CD4-positive, alpha-beta T cell treated with Interleukin-10 for 1 hour (primary cell): Measurements from ENCODE around the gene IL6R.
"Not testable (repeated sequence)": the region's sequence is repeated elsewhere in the genome, so short reads cannot be mapped to it uniquely, and the experiment has no call there.

Source experiments
- DNase-seq: peaks from one replicate; pipeline ENCODE4 v3.0.0-alpha.2; 2020

IL6R gene

DNA sequence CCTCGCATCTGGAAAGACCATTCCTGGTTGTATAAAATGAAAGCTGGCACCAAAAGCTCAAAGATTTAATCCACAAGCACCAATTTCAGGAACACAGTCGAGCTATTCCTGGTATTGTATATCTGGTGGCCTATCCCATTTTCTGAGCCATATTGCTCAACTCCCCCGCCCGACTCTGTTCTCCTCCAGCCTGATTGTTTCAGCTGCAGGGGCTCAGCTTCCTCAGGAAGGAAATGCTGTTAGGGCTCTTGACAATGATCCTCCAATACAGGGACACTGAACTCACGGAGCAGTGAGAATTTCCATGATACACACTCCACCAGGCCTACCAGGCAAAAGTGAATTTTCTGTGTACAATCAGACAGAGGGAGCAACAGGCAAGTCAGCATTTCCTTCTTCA lies 80.0 kb downstream of the IL6R start:
- DNase-seq: no peak

DNA sequence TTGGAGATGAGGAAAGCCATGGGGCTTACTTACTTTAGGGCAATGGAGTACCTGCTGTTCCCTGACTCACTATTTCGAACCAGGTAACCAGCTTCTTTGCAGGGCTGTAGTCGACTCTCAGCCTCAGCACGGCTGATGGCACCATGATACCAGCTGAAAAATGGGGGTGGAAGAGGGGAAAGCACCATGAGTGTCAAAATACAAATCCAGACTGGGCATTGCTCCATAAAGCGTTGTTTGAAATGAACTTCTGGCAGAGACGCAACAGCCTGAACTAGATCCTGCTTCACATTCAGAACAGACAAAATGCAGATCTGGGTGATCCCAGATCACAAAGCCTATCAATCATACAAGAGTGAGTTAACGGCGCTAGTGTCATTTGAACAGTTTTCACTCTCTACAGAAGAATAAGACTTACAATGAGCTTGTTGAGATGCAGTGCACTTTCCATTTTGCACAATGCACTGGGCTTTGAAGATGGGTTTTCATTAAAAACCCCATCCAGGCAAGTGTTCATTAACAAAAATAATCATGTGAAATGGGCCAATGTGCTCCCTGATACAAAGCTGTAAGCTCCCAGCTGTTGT lies 80.9 kb downstream of the IL6R start:
- DNase-seq: no peak

DNA sequence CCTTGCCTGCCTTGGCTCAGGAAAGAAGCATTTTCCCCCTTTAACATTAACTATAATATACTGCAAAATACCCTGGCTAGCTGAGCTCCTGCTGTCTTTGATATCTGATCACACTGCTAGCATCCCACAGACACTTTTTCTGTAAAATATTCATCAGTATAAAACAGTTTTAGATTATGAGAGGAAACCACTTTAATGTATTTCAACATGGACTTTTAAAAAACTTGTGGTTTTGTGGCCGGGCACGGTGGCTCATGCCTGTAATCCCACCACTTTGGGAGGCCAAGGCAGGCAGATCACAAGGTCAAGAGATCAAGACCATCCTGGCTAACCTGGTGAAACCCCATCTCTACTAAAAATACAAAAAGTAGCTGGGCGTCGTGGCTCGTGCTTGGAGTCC lies 81.6 kb downstream of the IL6R start:
- not testable (repeated sequence) for DNase-seq

DNA sequence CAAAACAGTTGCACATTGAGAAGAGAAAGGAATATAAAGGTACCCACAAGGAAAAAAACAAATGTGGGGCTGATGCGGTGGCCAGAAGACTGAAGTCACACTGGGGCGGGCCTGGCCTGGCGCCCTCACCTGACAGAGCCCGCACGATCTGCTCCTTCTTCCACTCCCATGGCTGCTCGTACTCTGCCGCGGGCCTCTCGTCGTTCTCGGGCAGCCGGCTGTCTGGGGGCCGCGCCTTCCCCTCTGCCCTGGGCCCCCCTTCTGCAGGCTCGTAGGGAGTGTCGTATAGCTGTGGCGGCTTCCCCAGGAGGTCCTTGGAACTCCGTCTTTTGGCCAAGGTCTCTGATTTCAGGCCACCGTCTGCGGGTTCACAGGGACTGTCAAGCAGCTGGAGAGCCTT lies 83.8 kb downstream of the IL6R start:
- no peak for DNase-seq

DNA sequence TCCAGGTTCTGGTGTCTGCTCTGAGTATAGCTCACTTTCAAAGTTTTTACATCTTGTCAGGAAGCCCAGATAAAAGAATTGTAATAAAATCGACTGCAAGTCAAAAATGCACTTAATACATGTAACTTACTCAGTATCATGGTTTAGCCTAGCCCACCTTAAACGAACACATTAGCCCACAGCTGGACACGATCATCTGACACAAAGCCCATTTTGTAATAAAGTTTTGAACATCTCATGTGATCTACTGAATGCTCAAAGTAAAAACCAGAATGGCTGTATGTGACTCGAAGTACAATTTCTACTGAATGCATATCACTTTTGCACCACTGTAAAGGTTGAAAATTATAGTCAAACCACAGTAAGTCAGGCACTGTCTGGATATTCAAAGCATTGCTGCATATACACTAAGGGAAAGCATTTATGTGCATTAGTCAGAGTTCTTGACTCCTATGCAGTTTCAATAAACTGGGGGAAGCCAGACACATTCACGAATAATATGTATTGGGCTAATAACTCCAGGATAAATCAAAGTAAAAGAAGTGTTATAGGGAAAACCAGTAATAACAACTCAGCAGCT lies 84.6 kb downstream of the IL6R start:
- DNase-seq: no peak

DNA sequence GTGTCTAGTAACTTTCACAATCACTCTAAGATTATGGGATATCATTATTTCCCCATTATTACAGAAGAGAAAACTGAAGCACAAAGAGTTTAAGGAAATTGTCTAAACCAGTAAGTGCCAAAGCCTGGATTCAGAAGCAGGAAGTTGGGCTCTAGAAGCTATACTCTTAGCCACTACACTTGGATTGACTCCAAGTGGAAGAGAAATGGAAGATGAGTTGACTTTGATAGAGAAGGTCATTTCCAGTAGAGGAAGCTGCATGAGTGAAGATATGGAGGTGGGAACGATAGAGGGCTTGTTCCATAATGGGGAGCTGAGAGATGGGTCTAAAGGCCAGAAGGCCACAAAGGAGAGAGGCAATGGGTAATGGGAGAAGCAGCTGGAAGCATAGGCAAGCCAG lies 85.2 kb downstream of the IL6R start:
- no peak for DNase-seq

DNA sequence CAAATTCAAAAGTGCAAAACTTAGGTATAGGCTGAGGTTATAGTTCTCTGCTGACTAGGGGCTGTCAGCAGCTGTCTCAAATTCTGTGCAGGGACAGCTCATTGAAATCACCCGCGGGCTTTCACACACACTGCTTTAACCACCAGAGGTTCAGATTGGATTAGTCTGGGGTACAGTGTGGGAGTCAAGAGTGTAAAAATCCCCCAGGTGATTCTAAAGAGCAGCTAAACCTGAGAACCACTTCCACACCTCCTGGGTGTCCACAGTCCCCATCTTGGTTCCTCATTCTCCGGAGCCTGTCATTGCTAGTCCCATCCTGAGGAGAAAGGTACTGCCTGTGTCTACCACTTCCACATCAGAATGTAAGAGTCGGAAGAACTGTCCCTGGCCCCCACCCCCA lies 87.0 kb downstream of the IL6R start:
- DNase-seq: no peak

DNA sequence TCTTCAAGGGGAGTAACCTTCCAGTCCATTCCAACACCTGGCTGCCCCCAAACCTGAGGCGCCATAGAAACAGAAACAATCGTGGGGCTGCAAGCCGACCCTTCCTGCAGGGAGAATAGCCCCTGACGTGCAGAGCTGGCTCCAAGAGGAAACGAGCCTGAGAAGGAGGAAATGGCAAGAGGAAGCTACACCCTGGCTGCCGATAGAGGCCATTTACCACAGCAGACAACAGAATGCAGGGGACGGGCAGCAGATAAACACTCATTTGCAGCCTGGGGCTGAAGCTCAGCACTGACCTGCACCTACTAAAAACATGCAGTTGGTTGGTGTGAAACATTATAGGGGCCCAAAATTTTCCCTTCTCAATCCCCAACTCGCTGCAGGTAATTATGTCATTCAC lies 88.1 kb downstream of the IL6R start:
- DNase-seq: peak; percentile 38

DNA sequence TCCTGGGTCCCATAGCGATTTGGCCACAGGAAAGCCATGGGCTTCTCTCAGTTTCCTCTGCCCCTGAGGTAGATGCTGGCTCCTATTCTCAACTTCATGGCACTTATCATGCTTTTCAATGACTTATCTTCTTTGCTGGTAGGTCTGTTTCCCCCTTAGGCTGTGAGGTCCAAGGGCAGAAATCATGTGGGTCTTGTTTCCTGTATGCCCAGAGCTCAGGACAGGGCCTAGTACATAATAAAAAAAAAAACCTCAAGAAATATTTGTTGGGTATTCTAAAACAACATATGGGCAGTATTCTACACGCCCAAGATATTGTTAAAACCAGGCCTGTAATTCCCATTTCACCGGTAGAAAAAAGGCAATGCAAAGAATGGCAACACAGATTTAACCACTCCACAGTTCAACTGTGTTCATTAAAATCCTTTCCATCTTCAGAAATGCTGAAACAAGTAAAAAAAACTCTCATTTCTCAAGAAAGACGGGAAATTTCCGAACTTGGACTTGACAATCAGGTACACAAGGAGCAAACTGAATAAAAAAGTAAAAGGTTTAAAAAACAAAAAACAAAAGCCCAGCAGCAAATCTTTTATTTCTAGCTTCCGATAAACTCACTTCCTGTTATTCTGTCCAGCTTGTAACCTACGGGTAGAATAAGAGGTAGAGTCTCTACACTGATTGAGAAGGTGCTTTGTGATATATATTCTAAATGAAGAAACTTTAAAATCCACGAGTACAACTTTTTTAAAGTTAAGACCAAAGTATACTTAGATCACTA lies 90.5 kb downstream of the IL6R start:
- no peak for DNase-seq

DNA sequence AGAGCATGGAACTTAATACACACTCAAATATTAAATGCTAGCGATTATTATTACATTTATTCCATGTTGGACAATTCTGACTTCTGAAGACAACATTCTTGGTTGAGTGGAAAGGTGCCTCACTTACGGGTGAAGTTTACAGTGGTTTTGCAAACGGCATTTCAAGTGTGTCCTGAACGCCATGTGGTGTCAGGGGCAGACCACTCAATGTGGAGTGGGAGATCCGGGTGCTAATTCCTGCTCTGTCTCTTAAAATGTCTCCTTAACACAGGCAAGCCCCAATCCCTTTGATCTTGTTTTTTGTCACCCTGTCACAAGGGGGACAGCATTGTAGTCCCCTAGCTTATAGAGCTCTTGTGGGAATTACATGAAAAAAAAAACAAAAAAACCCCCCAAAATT lies 91.2 kb downstream of the IL6R start:
- no peak for DNase-seq

DNA sequence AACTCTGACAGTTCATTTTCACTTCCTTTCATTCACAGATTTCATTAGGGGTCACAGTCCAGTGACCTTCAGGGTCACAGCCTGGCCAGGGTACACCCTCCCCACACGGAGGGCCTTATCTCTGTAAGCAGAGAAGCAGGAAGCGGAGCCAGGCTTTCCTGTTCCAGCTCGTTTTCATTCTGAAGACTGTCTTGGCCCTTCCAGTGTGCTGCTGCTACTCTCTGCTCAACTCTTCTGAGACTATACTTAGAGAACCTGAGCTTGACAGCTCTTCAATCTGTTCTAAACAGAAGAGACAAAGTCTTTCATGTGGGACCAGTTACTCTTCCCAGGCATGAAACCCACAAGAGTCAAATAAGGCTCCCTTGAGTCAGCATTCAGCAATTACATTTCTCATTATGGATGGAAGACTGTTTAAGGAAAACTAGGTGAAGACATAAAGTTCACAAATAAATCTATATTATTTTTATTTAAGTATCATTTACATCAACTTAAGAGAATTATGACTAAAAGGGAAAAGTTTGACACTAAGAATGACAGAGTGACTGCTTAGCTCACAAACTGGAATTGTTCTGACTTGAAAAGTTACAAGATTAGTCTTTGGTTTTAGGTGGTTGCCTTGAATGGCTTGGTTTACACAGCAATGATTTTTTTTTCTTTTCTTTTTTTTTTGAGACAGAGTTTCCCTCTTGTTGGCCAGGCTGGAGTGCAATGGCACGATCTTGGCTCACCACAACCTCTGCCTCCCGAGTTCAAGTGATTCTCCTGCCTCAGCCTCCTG lies 92.1 kb downstream of the IL6R start:
- no peak for DNase-seq

DNA sequence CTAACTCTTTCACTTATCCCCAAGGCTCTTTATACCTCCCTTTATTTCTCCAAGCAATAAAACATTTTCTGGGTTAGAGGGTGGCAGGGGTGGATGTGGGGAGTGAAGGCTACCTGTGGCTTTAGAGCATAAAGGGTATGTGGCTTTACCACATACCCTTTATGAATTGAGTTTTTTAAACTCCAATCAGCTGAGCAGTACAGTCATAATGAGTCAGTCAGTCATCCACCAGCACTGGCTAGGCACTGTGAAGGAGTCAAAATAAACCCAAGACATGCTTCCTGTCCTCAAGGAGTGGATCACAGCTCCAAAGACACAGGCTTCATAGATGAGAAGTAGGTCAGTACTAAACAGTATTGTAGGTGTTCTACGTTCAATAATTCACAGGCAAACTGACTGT lies 94.3 kb downstream of the IL6R start:
- no peak for DNase-seq

DNA sequence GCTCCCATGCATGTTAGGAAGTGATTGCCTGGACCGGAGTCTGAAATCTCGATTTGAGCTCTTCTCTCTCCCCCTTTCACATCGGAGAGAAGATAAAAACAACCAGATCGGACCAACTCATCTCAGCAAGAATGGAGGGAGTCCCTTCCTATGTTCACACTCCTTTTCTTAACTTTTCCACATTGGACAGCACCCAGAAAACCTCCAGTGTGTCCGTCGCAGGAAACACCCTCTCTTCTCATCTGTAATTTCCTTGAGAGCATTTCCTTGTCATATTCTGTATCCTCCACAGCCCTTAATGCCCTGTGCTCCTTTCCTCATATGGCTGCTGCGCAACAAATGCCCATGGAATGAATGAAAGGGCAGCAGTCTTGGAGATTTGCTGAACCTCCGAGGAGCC lies 95.4 kb downstream of the IL6R start:
- no peak for DNase-seq

DNA sequence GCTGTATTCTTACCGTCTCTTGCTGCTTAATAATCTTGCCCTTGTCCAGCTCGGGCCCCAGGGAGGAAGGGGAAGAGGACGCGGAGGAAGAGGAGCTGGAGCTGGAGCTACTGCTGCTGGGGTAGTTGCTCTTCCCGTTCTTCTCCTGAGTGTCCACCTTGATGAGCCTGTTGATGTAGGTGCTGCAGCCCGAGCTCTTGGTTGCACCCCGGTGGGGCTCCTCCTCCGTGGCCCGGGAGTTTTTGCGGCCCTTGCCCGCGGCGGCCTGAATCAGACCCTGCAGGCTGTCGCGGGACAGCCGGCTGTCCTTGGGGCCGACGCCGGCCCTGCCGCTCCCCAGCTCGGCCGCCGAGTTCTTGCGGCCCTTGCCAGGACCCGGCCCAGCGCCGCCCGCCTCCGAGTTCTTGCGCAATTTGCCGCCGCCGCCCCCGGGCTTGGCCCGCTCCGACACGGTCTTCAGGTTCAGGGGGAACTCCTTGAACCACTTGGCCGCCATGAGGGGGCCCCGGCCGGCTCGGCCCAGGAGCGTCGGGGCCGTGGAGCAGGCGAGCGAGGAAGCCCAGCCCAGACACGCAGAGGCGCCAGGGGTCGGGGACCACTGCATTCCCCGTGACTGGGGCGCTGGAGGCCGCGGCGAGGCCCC lies 96.4 kb downstream of the IL6R start:
- no peak for DNase-seq

DNA sequence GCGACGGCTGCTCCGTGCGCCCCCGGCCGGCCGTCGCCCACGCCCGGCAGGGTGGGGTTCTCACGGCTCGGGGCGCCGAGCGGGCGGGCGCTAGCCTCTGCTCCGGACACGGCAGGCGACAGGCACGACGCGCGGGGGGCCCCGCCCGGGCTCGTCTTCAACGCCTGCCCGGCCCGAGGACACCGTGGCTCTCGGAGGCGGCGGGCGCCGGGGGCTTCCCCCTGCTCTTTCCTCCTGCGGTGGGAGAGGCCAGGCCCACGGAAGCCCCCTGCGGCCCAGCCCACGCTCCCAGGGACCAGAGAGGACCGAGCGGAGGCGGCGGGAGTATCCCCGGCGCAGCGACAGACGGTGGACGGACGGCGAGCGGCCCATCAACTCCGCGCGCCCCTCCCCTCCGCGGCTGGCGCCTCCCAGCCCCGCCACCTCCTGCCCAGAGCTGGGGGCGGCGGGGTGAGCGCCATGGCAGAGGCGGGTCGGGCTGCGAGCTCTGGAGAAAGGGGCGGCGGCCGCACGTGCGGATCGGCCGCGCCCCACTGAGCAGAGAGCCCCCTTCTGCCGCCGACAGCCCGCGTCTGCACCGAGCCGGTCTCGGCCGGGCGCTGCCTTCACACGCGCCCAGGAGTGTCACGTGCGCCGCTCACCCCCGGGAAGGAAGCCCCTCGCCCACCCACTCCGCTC lies 97.1 kb downstream of the IL6R start, which contains the start of the genes SHE and TDRD10:
TSS of gene SHE (minus strand) at position 347 of the 678 bp plus-strand sequence. CDS start 386 bp downstream, outside the sequence.
TSS of gene TDRD10 (plus strand) at position 154 of the 678 bp plus-strand sequence. CDS start 4,685 bp downstream, outside the sequence.
- no peak for DNase-seq

DNA sequence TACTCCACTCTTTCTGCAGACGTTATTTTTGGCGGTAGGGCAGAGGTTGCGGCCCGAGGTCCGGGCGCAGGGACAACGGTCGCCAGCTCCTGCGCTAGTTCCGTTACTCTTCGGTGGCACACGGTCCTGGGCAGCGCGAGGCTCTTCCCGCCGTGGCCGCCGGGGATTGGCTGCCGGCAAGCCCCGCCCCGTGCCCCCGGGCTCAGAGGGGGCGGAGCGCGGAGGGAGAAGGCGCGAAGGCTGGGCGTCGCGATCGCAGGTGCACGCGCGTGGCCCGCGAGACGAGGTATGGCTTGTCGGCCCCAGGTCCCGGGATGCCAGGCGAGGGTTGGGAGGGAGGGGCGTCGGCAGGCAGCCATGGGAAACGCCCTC lies 97.6 kb downstream of the IL6R start:
- no peak for DNase-seq

DNA sequence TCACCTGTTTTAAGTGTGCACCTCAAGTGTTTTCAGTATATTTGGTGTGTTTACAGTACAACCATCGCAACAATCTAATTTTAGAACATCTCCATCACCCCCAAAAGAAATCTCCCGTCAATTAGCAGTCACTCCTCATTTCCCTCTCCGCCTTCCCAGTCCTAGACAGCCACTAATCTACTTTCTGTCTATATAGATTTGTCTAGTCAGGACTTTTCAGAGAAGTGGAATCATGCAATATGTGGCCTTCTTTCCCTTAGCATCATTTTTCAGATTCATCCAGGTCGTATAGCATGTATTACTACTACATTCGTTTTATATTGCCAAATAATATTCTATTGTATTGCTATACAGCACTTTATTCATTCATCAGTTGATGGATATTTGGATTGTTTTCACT lies 98.8 kb downstream of the IL6R start:
- DNase-seq: no peak

DNA sequence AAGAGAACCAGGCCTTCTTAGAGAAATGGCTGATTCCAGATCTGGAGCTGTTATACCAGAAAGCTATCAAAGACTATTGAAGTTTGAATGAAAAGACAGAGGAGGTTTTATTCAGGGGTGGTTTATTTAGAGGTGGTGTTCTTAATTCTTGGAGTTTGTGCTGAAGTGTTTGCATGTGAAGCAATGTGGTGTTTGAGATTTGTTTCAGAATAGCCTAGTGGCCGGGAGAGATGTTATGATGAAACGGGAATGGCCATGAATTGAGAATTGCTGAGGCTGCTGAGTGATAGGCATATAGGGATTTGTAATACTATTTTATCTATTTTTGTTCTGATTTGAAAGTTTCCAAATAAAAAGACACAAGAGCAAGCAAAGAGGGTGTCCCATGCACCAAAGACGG lies 107.6 kb downstream of the IL6R start:
- no peak for DNase-seq

DNA sequence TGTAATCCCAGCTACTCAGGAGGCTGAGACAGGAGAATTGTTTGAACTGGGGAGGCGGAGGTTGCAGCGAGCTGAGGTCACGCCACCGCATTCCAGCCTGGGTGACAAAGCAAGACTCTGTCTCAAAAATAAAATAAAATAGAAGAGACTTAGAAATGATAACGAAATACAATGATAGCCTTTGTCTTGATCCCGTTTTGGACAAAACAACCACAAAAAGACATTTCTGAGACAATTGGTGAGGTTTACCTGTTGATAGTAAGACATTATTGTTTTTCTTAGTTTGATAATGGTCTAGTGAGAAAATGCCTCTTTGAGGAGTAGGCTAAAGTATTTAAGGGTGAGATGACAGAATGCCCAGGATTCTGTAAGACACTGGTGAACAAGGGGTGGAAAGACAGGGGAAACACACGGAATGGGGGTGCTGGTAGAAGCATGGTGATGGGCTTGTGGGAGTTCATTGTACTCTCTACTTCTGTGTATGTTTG lies 109.0 kb downstream of the IL6R start:
- no peak for DNase-seq

DNA sequence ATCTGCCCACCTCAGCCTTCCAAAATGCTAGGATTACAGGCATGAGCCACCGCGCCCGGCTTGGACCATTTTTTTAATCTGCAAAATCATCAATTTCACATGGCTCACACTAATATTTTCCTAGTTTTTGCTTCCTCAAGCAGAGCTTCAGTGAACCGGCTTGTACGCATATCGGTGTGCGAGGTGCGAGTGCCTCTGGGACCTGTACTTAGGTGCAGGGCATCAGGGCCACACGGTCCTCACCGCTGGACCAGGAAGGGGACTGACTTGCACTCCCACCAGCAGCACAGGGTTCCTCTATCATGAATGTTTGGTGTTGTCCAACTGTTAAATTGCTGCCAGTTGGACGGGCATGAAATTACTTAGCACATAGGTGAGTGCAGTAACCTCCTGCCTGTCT lies 112.5 kb downstream of the IL6R start:
- DNase-seq: no peak
